ENCODE results near the gene RRBP1.

GRCh38 chr20:17580895-17581294 lies 101.1 kb downstream of the RRBP1 start:
- TF ChIP-seq CTCF (IDR thresholded peaks at IDR 0.05; ENCODE audit: borderline replicate concordance, extremely low read depth, low read length, poor library complexity, severe bottlenecking) (no peak), EZH2 (IDR thresholded peaks at IDR 0.05; ENCODE audit: borderline replicate concordance, low read depth, low read length, severe bottlenecking) (no peak)
